K562 (cell line): ENCODE results near the gene SNX20. TPM values are rescaled to one million over a fixed set of nuclear protein-coding genes. Genes with fewer than 3 reads are reported as not detected.

Source experiments
- ATAC-seq: fragments of 200-7000 bp; cut with Tn5 transposase; 3 replicates; pipeline ENCODE4 v1.9.1; 2020; ENCODE audit warnings: moderate library complexity
- BruUV-seq: library from RNA; stranded (reverse); fragments of 400-500 nt; replicated peaks from 2 replicates; lab custom pipeline; 2021; lab: Mats Ljungman, UMichigan
- CTCF ChIA-PET: fragments of 300-600 bp; formaldehyde crosslinking; extraction: SDS; loops from one replicate; lab custom pipeline; 2021; ENCODE audit warnings: low intra/inter-chr PET ratio; lab: Yijun Ruan, JAX
- POLR2A ChIA-PET: fragments of 300-600, 350-650 bp; sonication (Branson Sonifier 250); formaldehyde crosslinking; extraction: SDS; loops from one replicate; lab custom pipeline; 2021; ENCODE audit warnings: antibody characterized with exemption, inconsistent platforms; lab: Yijun Ruan, JAX
- DNase-seq, 4 experiments: peaks; one replicate each; pipeline versions ENCODE4 v3.0.0 to v3.0.0-alpha.2; 2011 to 2018; ENCODE audit warnings: low spot score in 3 of 4, mixed read lengths in 3 of 4; ENCODE audit errors: extremely low read depth in 1 of 4
- FAIRE-seq: peaks from 2 replicates; lab custom pipeline; 2011; peaks lifted over from hg19 to GRCh38; lab: Jason Lieb, UNC
- H2AFZ ChIP-seq: 2 replicates; pipeline ENCODE4 v1.6.0; 2011; ENCODE audit warnings: low read depth, low read length, control low read depth, inconsistent platforms
- H3K27ac ChIP-seq: fragments of 200-600 bp; 3 replicates; pipeline ENCODE4 v1.8.0; 2011; ENCODE audit warnings: low read depth, mild to moderate bottlenecking, control low read depth, inconsistent platforms, low read length, moderate library complexity, mixed read lengths; ENCODE audit errors: extremely low read depth
- H3K27me3 ChIP-seq, 2 experiments: fragments of 300-600 bp in 1 of 2; 2 replicates in 1 of 2; 3 replicates in 1 of 2; pipeline versions ENCODE4 v1.6.0 to v1.8.0; 2011; ENCODE audit warnings: inconsistent platforms in 2 of 2, low read length in 2 of 2, mild to moderate bottlenecking in 1 of 2, mixed read lengths in 1 of 2, moderate library complexity in 1 of 2; ENCODE audit not compliant: control insufficient read depth in 2 of 2, insufficient read depth in 2 of 2
- H3K36me3 ChIP-seq: fragments of 300-600 bp; 3 replicates; pipeline ENCODE4 v1.8.0; 2011; ENCODE audit warnings: mild to moderate bottlenecking, low read length, inconsistent platforms; ENCODE audit not compliant: control insufficient read depth, insufficient read depth
- H3K4me1 ChIP-seq, 2 experiments: fragments of 200-600 bp in 1 of 2; replicated peaks in 1 of 2; 2 replicates in 1 of 2; 3 replicates in 1 of 2; pipeline versions ENCODE4 v1.5.1 to v1.8.0; 2011; ENCODE audit warnings: inconsistent platforms in 2 of 2, low read length in 2 of 2, mild to moderate bottlenecking in 1 of 2, mixed read lengths in 1 of 2, moderate library complexity in 1 of 2; ENCODE audit not compliant: control insufficient read depth in 2 of 2, insufficient read depth in 2 of 2
- H3K4me2 ChIP-seq: 2 replicates; pipeline ENCODE4 v1.6.1; 2011; ENCODE audit warnings: low read length, control low read depth, inconsistent platforms, mixed read lengths; ENCODE audit not compliant: insufficient read depth
- H3K4me3 ChIP-seq: fragments of 200-600 bp; sonication (generic), shearing (Covaris generic); 2 replicates; pipeline ENCODE4 v1.5.1; 2016; ENCODE audit warnings: control low read depth, inconsistent platforms
- H3K79me2 ChIP-seq: fragments of 200-600 bp; 3 replicates; pipeline ENCODE4 v1.8.0; 2011; ENCODE audit warnings: low read length, inconsistent platforms; ENCODE audit not compliant: control insufficient read depth, insufficient read depth
- H3K9ac ChIP-seq, 2 experiments: 2 replicates each; pipeline versions ENCODE4 v1.6.0 to v1.6.1; 2011; ENCODE audit warnings: low read depth in 2 of 2, low read length in 2 of 2, control low read depth in 1 of 2, inconsistent platforms in 1 of 2, mild to moderate bottlenecking in 1 of 2, mixed read lengths in 1 of 2; ENCODE audit not compliant: insufficient read depth in 1 of 2
- H3K9me1 ChIP-seq: one replicate; pipeline ENCODE4 v1.6.0; 2011; ENCODE audit warnings: inconsistent platforms, mild to moderate bottlenecking, low read length, moderate library complexity; ENCODE audit not compliant: control insufficient read depth, insufficient read depth
- H3K9me3 ChIP-seq: replicated peaks from 2 replicates; pipeline ENCODE4 v1.5.1; 2011; ENCODE audit warnings: low read depth, low read length, inconsistent platforms; ENCODE audit not compliant: control insufficient read depth, insufficient read depth
- H4K20me1 ChIP-seq: replicated peaks from 2 replicates; pipeline ENCODE4 v1.6.1; 2011; ENCODE audit warnings: low read length, inconsistent platforms, mixed read lengths; ENCODE audit not compliant: control insufficient read depth, insufficient read depth
- SNRNP70 ChIP-seq: fragments of 200-400 bp; formaldehyde crosslinking; optimal IDR thresholded peaks from 2 replicates; pipeline ENCODE3; 2017; ENCODE audit warnings: low read depth, low read length
- SPI1 ChIP-seq: IDR thresholded peaks from 2 replicates; pipeline ENCODE4 v1.6.1; 2011; ENCODE audit warnings: low read depth, low read length, control low read depth, borderline replicate concordance
- ZBTB40 ChIP-seq, 2 experiments: fragments of 450-650 bp in 1 of 2; sonication (generic) in 1 of 2; formaldehyde crosslinking in 1 of 2; IDR thresholded peaks; 2 replicates each; pipeline versions ENCODE4 v1.7.1 to v1.9.0; 2016 to 2022; ENCODE audit warnings: inconsistent platforms in 1 of 2, mild to moderate bottlenecking in 1 of 2, missing genetic modification reagents in 1 of 2
- WGBS: fragments of 100-300 bp; shearing (Covaris generic); methylation state at CpG from one replicate; pipeline ENCODE4 v1.1.6; 2016; ENCODE audit warnings: low coverage, mixed read lengths; ENCODE audit not compliant: insufficient coverage; ENCODE audit errors: missing lambda C conversion rate; 5-methylcytosine and 5-hydroxymethylcytosine counted together
- in situ Hi-C: fragments of 300-500 bp; cut with MboI; formaldehyde crosslinking; loops from 4 replicates; pipeline ENCODE4 v1.15.0; 2018; ENCODE audit warnings: inconsistent platforms, mixed read lengths
- intact Hi-C: fragments of 100-400 bp; cut with micrococcal nuclease; formaldehyde crosslinking; loops from 2 replicates; pipeline ENCODE4 v1.14.2; 2022
- polyA plus RNA-seq, 8 experiments: library from polyadenylated mRNA; depleted of rRNA in 4 of 8; stranded (reverse) in 5 of 8; unstranded in 3 of 8; fragments of >200 nt; fragmentation: Nextera tagmentation in 2 of 8; fragmentation: Illumina TruSeq in 1 of 8; extraction: Ambion mirVana in 2 of 8; extraction: Trizol in 1 of 8; gene quantifications; 2 replicates each; pipeline versions ENCODE4 v1.2.1 to v1.2.3, GENCODE V29; 2011 to 2014; ENCODE audit warnings: inconsistent platforms in 1 of 8, missing spikeins in 1 of 8
- total RNA-seq, 7 experiments: library from RNA; depleted of rRNA in 6 of 7; stranded (reverse); fragments of >200 nt in 6 of 7; fragmentation: Illumina TruSeq in 2 of 7; extraction: Trizol in 2 of 7; gene quantifications; 2 replicates each; pipeline versions ENCODE4 v1.2.1 to v1.2.3, GENCODE V29; 2011 to 2021; ENCODE audit warnings: low replicate concordance in 1 of 7
- TF ChIP-seq, protein P1 (sequence below): fragments of 450-650 bp; conservative IDR thresholded peaks from 2 replicates; pipeline ENCODE4 v1.6.1; 2016; ENCODE audit warnings: missing genetic modification characterization, low read depth, mild to moderate bottlenecking, missing compliant biosample characterization, moderate library complexity

Gene SNX20
- total and polyA plus RNA-seq, 9 of the 15 experiments (the other 6 are each of a cell fraction or from before 2014, with no cell fraction given), result 0.04 to 0.07 TPM; not detected in 7

GRCh38 chr16:50624449-50624970 is 56.6 kb downstream of the SNX20 start:
- POLR2A ChIA-PET, result no interaction called here
- Histone ChIP-seq H3K36me3 (no peaks in the 10 kb centered on the region), H3K9me3 (no peaks in the 10 kb centered on the region), H3K9me1 (no peaks in the 10 kb centered on the region), H3K27me3 (peaks cover 8 to 50% of the 10 kb centered on the region in 2 experiments), H3K4me3 (no peak overlapping the region), H3K79me2 (no peaks in the 10 kb centered on the region), H4K20me1 (0 out of 2 replicates have a peak, but pooled peaks cover 4% of the 10 kb centered on the region), H3K27ac (no peak overlapping the region), H3K4me2 (no peak overlapping the region), H3K9ac (no peak overlapping the region), H3K4me1 (no peaks in the 10 kb centered on the region; a peak in 1 of 5 replicates), H2AFZ (no peak overlapping the region)
- BruUV-seq, result no TSS peak
- FAIRE-seq (no peak), ATAC-seq (no peak), DNase-seq (no peak)
- in situ Hi-C loops (no loop called here), intact Hi-C loops (no loop called here)
- 1% methylated on average over 7 of the region's 8 CpGs for WGBS
- CTCF ChIA-PET, result no interaction called here
- no peak for TF ChIP-seq SNRNP70
- TF ChIP-seq, protein P1, sequence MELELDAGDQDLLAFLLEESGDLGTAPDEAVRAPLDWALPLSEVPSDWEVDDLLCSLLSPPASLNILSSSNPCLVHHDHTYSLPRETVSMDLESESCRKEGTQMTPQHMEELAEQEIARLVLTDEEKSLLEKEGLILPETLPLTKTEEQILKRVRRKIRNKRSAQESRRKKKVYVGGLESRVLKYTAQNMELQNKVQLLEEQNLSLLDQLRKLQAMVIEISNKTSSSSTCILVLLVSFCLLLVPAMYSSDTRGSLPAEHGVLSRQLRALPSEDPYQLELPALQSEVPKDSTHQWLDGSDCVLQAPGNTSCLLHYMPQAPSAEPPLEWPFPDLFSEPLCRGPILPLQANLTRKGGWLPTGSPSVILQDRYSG (tag), result no peak
- TF ChIP-seq ZBTB40 (IDR thresholded peaks at IDR 0.05), result no peak
- no peak for TF ChIP-seq ZBTB40 (CRISPR knock-in tag; IDR thresholded peaks at IDR 0.05)
- 0 out of 2 replicates have a peak, but pooled peaks have one; percentile 15 for TF ChIP-seq SPI1
